Spinal cord (tissue), 10 donors: ENCODE measurements around the gene CGB2. TPM values are rescaled to one million over a fixed set of nuclear protein-coding genes. Genes with fewer than 3 reads are reported as not detected.
"Not testable (repeated sequence)": the region's sequence is repeated elsewhere in the genome, so short reads cannot be mapped to it uniquely, and the experiment has no call there.

Experiments used
- DNase-seq, 6 donors: peaks; one replicate each; pipeline versions ENCODE4 v3.0.0 to v3.0.0-alpha.2; 2013 to 2015; ENCODE audit warnings: low spot score in 6 of 6, low read depth in 4 of 6
- H3K27ac ChIP-seq: one replicate; pipeline ENCODE4 v1.5.1; 2013; ENCODE audit warnings: low read depth, low read length, control low read depth
- H3K27me3 ChIP-seq: one replicate; pipeline ENCODE4 v1.6.1; 2013; ENCODE audit warnings: low read length; ENCODE audit not compliant: control insufficient read depth, insufficient read depth
- H3K36me3 ChIP-seq: one replicate; pipeline ENCODE4 v1.6.1; 2013; ENCODE audit warnings: low read length; ENCODE audit not compliant: control insufficient read depth, insufficient read depth
- H3K4me1 ChIP-seq: one replicate; pipeline ENCODE4 v1.6.1; 2013; ENCODE audit warnings: low read length; ENCODE audit not compliant: control insufficient read depth, insufficient read depth
- H3K4me3 ChIP-seq: one replicate; pipeline ENCODE4 v1.5.1; 2013; ENCODE audit warnings: low read depth, low read length, control low read depth
- H3K9me3 ChIP-seq: one replicate; pipeline ENCODE4 v1.6.1; 2013; ENCODE audit warnings: low read length; ENCODE audit not compliant: control insufficient read depth, insufficient read depth
- WGBS: methylation state at CpG from one replicate; pipeline ENCODE4 v1.1.5; 2013; ENCODE audit warnings: missing lambda C conversion rate; ENCODE audit not compliant: insufficient coverage; 5-methylcytosine and 5-hydroxymethylcytosine counted together
- polyA plus RNA-seq, 2 donors: library from polyadenylated mRNA; unstranded; fragments of 120-200 nt; gene quantifications; one replicate each; pipeline ENCODE4 v1.2.1, GENCODE V29; 2013; ENCODE audit not compliant: insufficient read length in 2 of 2
- total RNA-seq, 2 donors: library from RNA; depleted of rRNA in 1 of 2; stranded (reverse); fragments of 120-200 nt in 1 of 2; fragments of >200 nt in 1 of 2; gene quantifications; one replicate each; pipeline versions ENCODE4 v1.2.3 to v1.2.4, GENCODE V29; 2013 to 2014
- donor health status: healthy.

The CGB2 gene
- total and polyA plus RNA-seq, 4 donors = not detected

- WGBS = 95% methylated on average over 3 of the region's 9 CpGs
- not testable (repeated sequence) for H3K27ac ChIP-seq, H3K4me3 ChIP-seq, H3K36me3 ChIP-seq, H3K9me3 ChIP-seq, DNase-seq, H3K4me1 ChIP-seq, H3K27me3 ChIP-seq
These were observed 3.0 kb upstream of the CGB2 start for GRCh38 chr19:49028686-49029085.

- not testable (repeated sequence) for H3K36me3 ChIP-seq, H3K27ac ChIP-seq, H3K9me3 ChIP-seq, H3K4me3 ChIP-seq, H3K27me3 ChIP-seq, H3K4me1 ChIP-seq, DNase-seq
- WGBS = 88% methylated on average over 8 of the region's 14 CpGs
These were observed 1.9 kb upstream of the CGB2 start for GRCh38 chr19:49029749-49030148.

GRCh38 chr19:49030323-49030722 is 1.4 kb upstream of the CGB2 start:
- not testable (repeated sequence) for H3K9me3 ChIP-seq, DNase-seq, H3K27ac ChIP-seq, H3K36me3 ChIP-seq, H3K27me3 ChIP-seq, H3K4me3 ChIP-seq, H3K4me1 ChIP-seq
- no CpG with 5 or more reads among the region's 8 CpGs for WGBS

GRCh38 chr19:49036815-49037214 is 5.1 kb downstream of the CGB2 start, which contains the start of gene CGB1:
Gene CGB1, minus strand, starts transcription at chr19:49036895. Its CDS starts 184 bp downstream, at chr19:49036711.
- not testable (repeated sequence) for H3K4me3 ChIP-seq, H3K36me3 ChIP-seq, H3K27ac ChIP-seq, DNase-seq, H3K9me3 ChIP-seq, H3K4me1 ChIP-seq, H3K27me3 ChIP-seq
- 31% methylated on average over 8 of the region's 18 CpGs for WGBS

GRCh38 chr19:49038111-49038510 is 6.4 kb downstream of the CGB2 start:
- H3K9me3 ChIP-seq, H3K4me1 ChIP-seq, H3K27ac ChIP-seq, H3K4me3 ChIP-seq, H3K27me3 ChIP-seq, H3K36me3 ChIP-seq, DNase-seq: not testable (repeated sequence)
- WGBS = no CpG with 5 or more reads among the region's 8 CpGs

GRCh38 chr19:49038557-49039276 is 7.0 kb downstream of the CGB2 start:
- H3K27ac ChIP-seq, H3K27me3 ChIP-seq, H3K9me3 ChIP-seq, H3K4me1 ChIP-seq, H3K4me3 ChIP-seq, H3K36me3 ChIP-seq, DNase-seq: not testable (repeated sequence)
- WGBS = 93% methylated on average over 23 of the region's 26 CpGs

GRCh38 chr19:49039736-49040135 is 8.0 kb downstream of the CGB2 start:
- not testable (repeated sequence) for H3K27me3 ChIP-seq, H3K4me3 ChIP-seq, H3K36me3 ChIP-seq, H3K4me1 ChIP-seq, H3K9me3 ChIP-seq, DNase-seq, H3K27ac ChIP-seq
- WGBS = 83% methylated on average over 1 of the region's 9 CpGs

GRCh38 chr19:49042177-49042576 is 10.5 kb downstream of the CGB2 start:
- no peak overlapping the region for H3K27ac ChIP-seq
- no peaks in the 10 kb centered on the region for H3K4me1 ChIP-seq
- WGBS = 83% methylated on average over 14 of the region's 17 CpGs
- no peak overlapping the region for H3K4me3 ChIP-seq
- no peak for DNase-seq
- H3K9me3 ChIP-seq = no peaks in the 10 kb centered on the region
- no peaks in the 10 kb centered on the region for H3K36me3 ChIP-seq
- no peaks in the 10 kb centered on the region for H3K27me3 ChIP-seq

- H3K4me1 ChIP-seq, H3K36me3 ChIP-seq, H3K27me3 ChIP-seq, H3K27ac ChIP-seq, DNase-seq, H3K4me3 ChIP-seq, H3K9me3 ChIP-seq: not testable (repeated sequence)
- no CpG with 5 or more reads among the region's 4 CpGs for WGBS
These were observed 11.0 kb downstream of the CGB2 start for GRCh38 chr19:49042666-49043065.

GRCh38 chr19:49043548-49043947 is 11.9 kb downstream of the CGB2 start, which contains the start of gene CGB5:
Gene CGB5, plus strand, starts transcription at chr19:49043848. Its CDS starts 362 bp downstream, at chr19:49044210.
- 70% methylated on average over 10 of the region's 15 CpGs for WGBS
- not testable (repeated sequence) for DNase-seq, H3K27ac ChIP-seq

More at GRCh38 chr19:49043548-49043947, 11.9 kb downstream of the CGB2 start, which contains the start of gene CGB5:
- H3K4me3 ChIP-seq, H3K27me3 ChIP-seq, H3K9me3 ChIP-seq, H3K4me1 ChIP-seq, H3K36me3 ChIP-seq: not testable (repeated sequence)
